SK-N-SH (cell line): ENCODE data around the gene XIST.
A peak's percentile ranks its signal among the peaks of the same experiment; 100 is the strongest.

Experiments used
- ELF1 ChIP-seq: IDR thresholded peaks from 2 replicates; pipeline ENCODE4 v1.4.0; 2012
- EP300 ChIP-seq, 2 experiments: IDR thresholded peaks; 2 replicates each; pipeline versions ENCODE4 v1.4.0 to v1.6.1; 2012; ENCODE audit warnings: borderline replicate concordance in 1 of 2, low read depth in 1 of 2, low read length in 1 of 2
- EZH2phosphoT487 ChIP-seq: fragments of 200-600 bp; sonication (generic); IDR thresholded peaks from 2 replicates; pipeline ENCODE4 v1.6.1; 2017; ENCODE audit warnings: low read depth, mixed run types, mild to moderate bottlenecking, antibody characterized with exemption, moderate library complexity, borderline replicate concordance
- FOXM1 ChIP-seq: IDR thresholded peaks from 2 replicates; pipeline ENCODE4 v1.4.0; 2012; ENCODE audit warnings: low read depth, mild to moderate bottlenecking
- MXI1 ChIP-seq: IDR thresholded peaks from 2 replicates; pipeline ENCODE4 v1.6.1; 2012; ENCODE audit warnings: mild to moderate bottlenecking, low read depth, low read length, improper control_type of control experiment
- POLR2AphosphoS5 ChIP-seq: IDR thresholded peaks from 2 replicates; pipeline ENCODE4 v1.6.1; 2012; ENCODE audit warnings: low read depth, low read length
- RAD21 ChIP-seq: IDR thresholded peaks from 2 replicates; pipeline ENCODE4 v1.6.1; 2012; ENCODE audit warnings: mild to moderate bottlenecking, low read length
- TAF1 ChIP-seq: IDR thresholded peaks from 2 replicates; pipeline ENCODE4 v1.6.1; 2012; ENCODE audit warnings: low read depth, mild to moderate bottlenecking, low read length, moderate library complexity, borderline replicate concordance
- TCF12 ChIP-seq: IDR thresholded peaks from 2 replicates; pipeline ENCODE4 v1.4.0; 2012
- TF ChIP-seq, protein P1 (sequence below): IDR thresholded peaks from 2 replicates; pipeline ENCODE4 v1.4.0; 2012; ENCODE audit warnings: low read depth, borderline replicate concordance
- TF ChIP-seq, protein P2 (sequence below): fragments of 200-600 bp; sonication (generic); IDR thresholded peaks from 2 replicates; pipeline ENCODE4 v1.6.1; 2017; ENCODE audit warnings: antibody characterized with exemption, mild to moderate bottlenecking, moderate library complexity

DNA sequence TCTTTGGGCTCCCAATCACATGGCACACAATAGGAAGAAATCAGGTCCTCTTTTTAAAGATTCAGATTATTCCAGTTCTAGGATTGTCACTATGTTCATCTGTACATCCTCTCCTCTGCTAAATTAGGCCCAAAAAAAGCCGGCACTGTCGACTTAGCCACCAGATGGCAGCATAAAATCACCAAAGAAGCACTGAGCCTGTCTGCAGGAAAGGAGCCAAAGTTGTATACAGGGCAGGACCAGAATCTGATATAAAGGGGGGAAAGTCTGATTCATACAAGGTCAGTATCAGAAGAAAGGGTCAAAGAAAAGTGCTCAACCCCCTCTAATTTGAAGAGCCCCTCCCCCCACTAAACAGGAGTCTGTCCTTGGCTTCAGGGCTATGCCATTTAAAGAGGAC, 3.0 kb upstream of the XIST start:
- TF ChIP-seq, protein P1, sequence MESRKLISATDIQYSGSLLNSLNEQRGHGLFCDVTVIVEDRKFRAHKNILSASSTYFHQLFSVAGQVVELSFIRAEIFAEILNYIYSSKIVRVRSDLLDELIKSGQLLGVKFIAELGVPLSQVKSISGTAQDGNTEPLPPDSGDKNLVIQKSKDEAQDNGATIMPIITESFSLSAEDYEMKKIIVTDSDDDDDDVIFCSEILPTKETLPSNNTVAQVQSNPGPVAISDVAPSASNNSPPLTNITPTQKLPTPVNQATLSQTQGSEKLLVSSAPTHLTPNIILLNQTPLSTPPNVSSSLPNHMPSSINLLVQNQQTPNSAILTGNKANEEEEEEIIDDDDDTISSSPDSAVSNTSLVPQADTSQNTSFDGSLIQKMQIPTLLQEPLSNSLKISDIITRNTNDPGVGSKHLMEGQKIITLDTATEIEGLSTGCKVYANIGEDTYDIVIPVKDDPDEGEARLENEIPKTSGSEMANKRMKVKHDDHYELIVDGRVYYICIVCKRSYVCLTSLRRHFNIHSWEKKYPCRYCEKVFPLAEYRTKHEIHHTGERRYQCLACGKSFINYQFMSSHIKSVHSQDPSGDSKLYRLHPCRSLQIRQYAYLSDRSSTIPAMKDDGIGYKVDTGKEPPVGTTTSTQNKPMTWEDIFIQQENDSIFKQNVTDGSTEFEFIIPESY: no peak
- TF ChIP-seq, protein P2, sequence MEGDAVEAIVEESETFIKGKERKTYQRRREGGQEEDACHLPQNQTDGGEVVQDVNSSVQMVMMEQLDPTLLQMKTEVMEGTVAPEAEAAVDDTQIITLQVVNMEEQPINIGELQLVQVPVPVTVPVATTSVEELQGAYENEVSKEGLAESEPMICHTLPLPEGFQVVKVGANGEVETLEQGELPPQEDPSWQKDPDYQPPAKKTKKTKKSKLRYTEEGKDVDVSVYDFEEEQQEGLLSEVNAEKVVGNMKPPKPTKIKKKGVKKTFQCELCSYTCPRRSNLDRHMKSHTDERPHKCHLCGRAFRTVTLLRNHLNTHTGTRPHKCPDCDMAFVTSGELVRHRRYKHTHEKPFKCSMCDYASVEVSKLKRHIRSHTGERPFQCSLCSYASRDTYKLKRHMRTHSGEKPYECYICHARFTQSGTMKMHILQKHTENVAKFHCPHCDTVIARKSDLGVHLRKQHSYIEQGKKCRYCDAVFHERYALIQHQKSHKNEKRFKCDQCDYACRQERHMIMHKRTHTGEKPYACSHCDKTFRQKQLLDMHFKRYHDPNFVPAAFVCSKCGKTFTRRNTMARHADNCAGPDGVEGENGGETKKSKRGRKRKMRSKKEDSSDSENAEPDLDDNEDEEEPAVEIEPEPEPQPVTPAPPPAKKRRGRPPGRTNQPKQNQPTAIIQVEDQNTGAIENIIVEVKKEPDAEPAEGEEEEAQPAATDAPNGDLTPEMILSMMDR: peak; percentile 96
- TF ChIP-seq EP300 (IDR thresholded peaks at IDR 0.05; ENCODE audit: borderline replicate concordance in 1 of 2, low read depth in 1 of 2, low read length in 1 of 2) (no peak), ELF1 (no peak), TAF1 (no peak), RAD21 (peak; percentile 96), POLR2AphosphoS5 (no peak), FOXM1 (no peak), EZH2phosphoT487 (no peak), MXI1 (no peak), TCF12 (no peak)
